ENCODE data around the gene HOXB5. TPM values are rescaled to one million over a fixed set of nuclear protein-coding genes. Genes with fewer than 3 reads are reported as not detected.

The HOXB5 gene
- total and polyA plus RNA-seq, 2 donors (not counting 1 experiment from before 2014, with no cell fraction given), result not detected

DNA sequence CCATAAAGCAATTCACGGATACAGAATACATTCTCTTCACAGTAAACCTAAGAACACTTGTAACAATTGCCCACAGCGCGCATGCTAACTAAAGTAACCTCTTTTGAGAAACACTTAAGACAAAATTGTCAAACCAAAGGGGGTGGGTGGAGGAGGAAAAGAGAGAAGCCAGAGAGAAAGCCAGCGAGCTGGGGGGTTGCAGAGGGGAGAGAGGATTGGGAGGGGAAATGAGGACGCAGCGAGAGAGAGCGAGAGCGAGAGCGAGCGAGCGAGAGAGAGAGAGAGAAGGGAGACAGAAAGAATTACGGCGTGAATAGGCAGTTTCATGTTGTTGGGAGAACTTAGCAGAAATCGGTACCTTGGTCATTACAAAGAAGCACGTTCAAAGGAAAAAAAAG, 18.9 kb upstream of the HOXB5 start:
- Histone ChIP-seq H2AFZ (ENCODE audit: insufficient read depth, low read depth, low read length, poor library complexity, severe bottlenecking) (peak overlapping the region; percentile 69), H3K9ac (ENCODE audit: low read length) (peak overlapping the region; percentile 59), H3K4me3 (ENCODE audit: control extremely low read depth in 1 of 5, extremely low read depth in 1 of 5, insufficient read depth in 1 of 5, low read depth in 2 of 5, low read length in 4 of 5) (peak overlapping the region in 3 of 5 experiments; percentile 31 to 96 (median 38)), H3K4me2 (replicated peaks; ENCODE audit: low read depth, low read length, poor library complexity, severe bottlenecking) (peak overlapping the region; percentile 100), H3K9me3 (ENCODE audit: control extremely low read depth in 1 of 3, control insufficient read depth in 2 of 3, insufficient read depth in 1 of 3, low read length in 2 of 3) (peaks cover 0 to 34% (median 0%) of the 10 kb centered on the region in 3 donors), H3K27ac (ENCODE audit: low read length in 2 of 2) (no peak overlapping the region), H3K79me2 (ENCODE audit: control insufficient read depth, insufficient read depth, low read length) (no peaks in the 10 kb centered on the region), H3K36me3 (replicated peaks in 1 of 2; ENCODE audit: control extremely low read depth in 1 of 2, control insufficient read depth in 1 of 2, extremely low read depth in 1 of 2, insufficient read depth in 2 of 2, low read length in 1 of 2) (no peaks in the 10 kb centered on the region), H3K4me1 (ENCODE audit: control insufficient read depth in 2 of 2, insufficient read depth in 2 of 2, low read length in 2 of 2) (peaks cover 53 to 74% of the 10 kb centered on the region in 2 donors), H3K27me3 (replicated peaks in 1 of 4; ENCODE audit: control extremely low read depth in 1 of 4, control insufficient read depth in 3 of 4, insufficient read depth in 4 of 4, low read length in 3 of 4) (peaks cover 0 to 90% (median 67%) of the 10 kb centered on the region in 4 experiments), H4K20me1 (ENCODE audit: control insufficient read depth, insufficient read depth, low read length, poor library complexity, severe bottlenecking) (no peaks in the 10 kb centered on the region)
- POLR2A ChIA-PET, result interaction anchor here (0.5 to 1.0 kb wide), 3 partner anchors 12 to 239 kb away, joined by 3 to 10 read pairs (median 4); no protein-coding TSS in a partner anchor
- TF ChIP-seq, protein P1, sequence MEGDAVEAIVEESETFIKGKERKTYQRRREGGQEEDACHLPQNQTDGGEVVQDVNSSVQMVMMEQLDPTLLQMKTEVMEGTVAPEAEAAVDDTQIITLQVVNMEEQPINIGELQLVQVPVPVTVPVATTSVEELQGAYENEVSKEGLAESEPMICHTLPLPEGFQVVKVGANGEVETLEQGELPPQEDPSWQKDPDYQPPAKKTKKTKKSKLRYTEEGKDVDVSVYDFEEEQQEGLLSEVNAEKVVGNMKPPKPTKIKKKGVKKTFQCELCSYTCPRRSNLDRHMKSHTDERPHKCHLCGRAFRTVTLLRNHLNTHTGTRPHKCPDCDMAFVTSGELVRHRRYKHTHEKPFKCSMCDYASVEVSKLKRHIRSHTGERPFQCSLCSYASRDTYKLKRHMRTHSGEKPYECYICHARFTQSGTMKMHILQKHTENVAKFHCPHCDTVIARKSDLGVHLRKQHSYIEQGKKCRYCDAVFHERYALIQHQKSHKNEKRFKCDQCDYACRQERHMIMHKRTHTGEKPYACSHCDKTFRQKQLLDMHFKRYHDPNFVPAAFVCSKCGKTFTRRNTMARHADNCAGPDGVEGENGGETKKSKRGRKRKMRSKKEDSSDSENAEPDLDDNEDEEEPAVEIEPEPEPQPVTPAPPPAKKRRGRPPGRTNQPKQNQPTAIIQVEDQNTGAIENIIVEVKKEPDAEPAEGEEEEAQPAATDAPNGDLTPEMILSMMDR (IDR thresholded peaks at IDR 0.05), result no peak
- no peak for TF ChIP-seq EZH2 (IDR thresholded peaks at IDR 0.05; ENCODE audit: borderline replicate concordance, insufficient read depth, low read depth, low read length, poor library complexity, severe bottlenecking)
- Mint-ChIP-seq H3K27ac (peak overlapping the region; percentile 57), H3K9me3 (ENCODE audit: insufficient read depth) (no peaks in the 10 kb centered on the region), H3K4me1 (peaks cover 47% of the 10 kb centered on the region), H3K27me3 (peaks cover 72% of the 10 kb centered on the region), H3K4me3 (peak overlapping the region; percentile 92)
- ATAC-seq (ENCODE audit: low read depth) (no peak), DNase-seq (no peak)
- CTCF ChIA-PET, result interaction anchor here (0.6 to 1.8 kb wide), 12 partner anchors 10 to 350 kb away, joined by 3 to 11 read pairs (median 4); partner anchors contain the start of gene HOXB9
- WGBS (ENCODE audit: insufficient coverage), result 2% methylated on average over 9 of the region's 15 CpGs
- intact Hi-C loops (cut with micrococcal nuclease), result loop anchor here (5.0 kb wide), 1 partner anchor 35 kb away; the partner anchor contains the start of gene HOXB4
